Subcutaneous abdominal adipose tissue (tissue), 5 donors: Measurements from ENCODE around the gene TMED8.
A peak's percentile ranks its signal among the peaks of the same experiment; 100 is the strongest.

Experiments used
- H3K27ac ChIP-seq: one replicate; pipeline ENCODE4 v1.7.0; 2013; ENCODE audit warnings: low read depth, mild to moderate bottlenecking, inconsistent platforms, low read length, moderate library complexity
- H3K27me3 ChIP-seq, 5 donors: one replicate each; pipeline ENCODE4 v1.7.0; 2013; ENCODE audit warnings: low read length in 5 of 5, inconsistent platforms in 1 of 5; ENCODE audit not compliant: control insufficient read depth in 5 of 5, insufficient read depth in 4 of 5
- H3K36me3 ChIP-seq, 5 donors: one replicate each; pipeline ENCODE4 v1.7.0; 2013; ENCODE audit warnings: low read length in 5 of 5; ENCODE audit not compliant: control insufficient read depth in 5 of 5, insufficient read depth in 5 of 5
- H3K4me1 ChIP-seq, 5 donors: one replicate each; pipeline ENCODE4 v1.7.0; 2013; ENCODE audit warnings: low read length in 5 of 5, mild to moderate bottlenecking in 3 of 5, moderate library complexity in 1 of 5; ENCODE audit not compliant: control insufficient read depth in 5 of 5, insufficient read depth in 5 of 5
- H3K4me3 ChIP-seq, 5 donors: one replicate each; pipeline ENCODE4 v1.7.0; 2013; ENCODE audit warnings: low read length in 5 of 5, low read depth in 1 of 5
- H3K9ac ChIP-seq, 5 donors: one replicate each; pipeline ENCODE4 v1.7.0; 2013; ENCODE audit warnings: low read length in 5 of 5, mild to moderate bottlenecking in 4 of 5, moderate library complexity in 3 of 5
- H3K9me3 ChIP-seq, 5 donors: one replicate each; pipeline ENCODE4 v1.7.0; 2013; ENCODE audit warnings: low read length in 5 of 5; ENCODE audit not compliant: control insufficient read depth in 5 of 5
- donor health status: healthy.
- donor health status: healthy.
- donor health status: healthy.
- donor health status: healthy.
- donor health status: healthy.

TMED8 gene

GRCh38 chr14:77316872-77317301, 60.0 kb downstream of the TMED8 start:
- peaks cover 12 to 59% (median 33%) of the 10 kb centered on the region in 5 donors for H3K4me1 ChIP-seq
- H3K9ac ChIP-seq: peak overlapping the region in 2 of 5 donors; percentile 4 to 11
- H3K27ac ChIP-seq: no peak overlapping the region
- no peaks in the 10 kb centered on the region for H3K36me3 ChIP-seq
- H3K27me3 ChIP-seq: no peaks in the 10 kb centered on the region
- H3K4me3 ChIP-seq: no peak overlapping the region
- no peaks in the 10 kb centered on the region for H3K9me3 ChIP-seq

DNA sequence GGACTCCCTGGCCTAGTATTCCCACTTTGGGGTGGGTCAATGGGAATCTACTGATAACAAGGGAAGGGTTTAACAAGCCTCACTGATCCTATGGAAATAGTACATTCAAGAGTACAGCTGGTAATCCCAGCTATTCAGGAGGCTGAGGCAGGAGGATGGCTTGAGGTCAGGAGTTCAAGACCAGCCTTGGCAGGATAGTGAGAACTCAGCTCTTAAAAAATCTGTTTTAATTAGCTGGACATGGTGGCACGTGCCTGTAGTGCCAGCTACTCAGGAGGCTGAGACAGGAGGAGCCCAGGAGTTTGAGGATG, 60.7 kb downstream of the TMED8 start:
- Histone ChIP-seq H3K4me3 (no peak overlapping the region), H3K27me3 (no peaks in the 10 kb centered on the region), H3K9ac (no peak overlapping the region), H3K4me1 (peaks cover 12 to 57% (median 32%) of the 10 kb centered on the region in 5 donors), H3K9me3 (no peaks in the 10 kb centered on the region), H3K27ac (no peak overlapping the region), H3K36me3 (no peaks in the 10 kb centered on the region)

GRCh38 chr14:77314539-77315457, 62.1 kb downstream of the TMED8 start:
- H3K27me3 ChIP-seq: no peaks in the 10 kb centered on the region
- H3K4me3 ChIP-seq: no peak overlapping the region
- peak overlapping the region in 3 of 5 donors; percentile 22 to 34 (median 23) for H3K9ac ChIP-seq
- peak overlapping the region; percentile 78 for H3K27ac ChIP-seq
- no peaks in the 10 kb centered on the region for H3K36me3 ChIP-seq
- peaks cover 8 to 50% (median 28%) of the 10 kb centered on the region in 5 donors for H3K4me1 ChIP-seq
- H3K9me3 ChIP-seq: no peaks in the 10 kb centered on the region

DNA sequence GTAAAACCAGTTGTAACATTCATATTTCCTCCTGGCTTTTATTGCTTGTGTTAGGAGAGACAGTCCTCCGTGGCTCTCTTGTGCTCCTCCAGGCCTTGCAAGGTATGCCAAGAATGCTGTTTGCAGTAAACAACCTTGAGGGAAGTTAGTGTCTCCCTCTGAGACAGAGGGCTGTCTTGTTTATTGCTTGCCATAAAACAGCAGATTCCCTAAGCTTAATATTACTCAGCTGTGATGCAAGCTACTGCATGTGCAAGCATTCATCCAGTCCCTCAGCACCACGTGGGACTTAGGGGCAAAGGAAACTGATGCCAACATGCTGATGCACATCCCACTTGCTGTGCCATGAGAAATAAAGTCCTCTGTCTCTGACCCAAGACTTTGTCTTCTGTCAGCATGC, 62.9 kb downstream of the TMED8 start:
- H3K9me3 ChIP-seq: no peaks in the 10 kb centered on the region
- H3K36me3 ChIP-seq: no peaks in the 10 kb centered on the region
- peak overlapping the region; percentile 78 for H3K27ac ChIP-seq
- peaks cover 6 to 43% (median 22%) of the 10 kb centered on the region in 5 donors for H3K4me1 ChIP-seq
- H3K4me3 ChIP-seq: no peak overlapping the region
- H3K27me3 ChIP-seq: no peaks in the 10 kb centered on the region
- no peak overlapping the region for H3K9ac ChIP-seq

DNA sequence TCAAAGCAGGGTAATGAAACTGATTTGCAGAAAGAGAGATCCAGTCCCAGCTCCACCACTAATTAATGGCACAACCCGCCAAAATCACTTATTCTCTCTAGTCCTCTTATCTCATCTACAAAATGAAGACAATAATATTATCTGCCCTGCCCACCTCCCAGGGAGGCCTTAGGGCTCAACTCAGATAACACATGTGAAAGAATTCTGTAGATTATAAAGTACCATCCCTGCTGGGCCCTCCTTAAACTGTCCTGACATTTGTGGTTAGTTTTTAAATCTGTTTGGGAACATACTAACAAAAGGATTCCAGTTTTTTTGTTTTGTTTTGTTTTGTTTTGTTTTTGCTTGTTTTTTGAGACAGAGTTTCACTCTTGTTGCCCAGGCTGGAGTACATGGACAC, 63.5 kb downstream of the TMED8 start:
- Histone ChIP-seq H3K27me3 (no peaks in the 10 kb centered on the region), H3K4me1 (peaks cover 6 to 43% (median 22%) of the 10 kb centered on the region in 5 donors), H3K9me3 (no peaks in the 10 kb centered on the region), H3K36me3 (no peaks in the 10 kb centered on the region), H3K27ac (peak overlapping the region; percentile 57), H3K9ac (no peak overlapping the region), H3K4me3 (no peak overlapping the region)

DNA sequence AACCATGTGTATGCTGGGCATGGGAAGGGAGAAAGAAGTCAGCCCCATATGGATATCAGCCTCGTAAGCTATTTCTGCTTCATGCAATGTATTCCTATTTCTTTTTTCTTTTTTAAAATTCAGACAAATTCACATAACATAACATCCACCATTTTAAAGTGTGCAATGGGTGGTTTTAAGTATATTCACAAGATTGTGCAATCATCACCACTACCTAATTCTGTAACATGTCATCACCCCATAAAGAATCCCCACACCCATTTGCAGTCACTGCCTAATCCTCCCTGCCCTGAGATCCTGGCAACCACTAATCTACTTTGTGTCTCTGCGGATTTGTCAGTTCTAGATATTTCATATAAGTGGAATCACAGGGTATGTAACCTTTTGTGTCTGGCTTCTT, 65.7 kb downstream of the TMED8 start:
- Histone ChIP-seq H3K9ac (no peak overlapping the region), H3K4me3 (no peak overlapping the region), H3K27ac (no peak overlapping the region), H3K27me3 (no peaks in the 10 kb centered on the region), H3K4me1 (peaks cover 13 to 42% (median 35%) of the 10 kb centered on the region in 5 donors), H3K36me3 (peaks cover 0 to 1% (median 0%) of the 10 kb centered on the region in 5 donors), H3K9me3 (no peaks in the 10 kb centered on the region)

- H3K9ac ChIP-seq: no peak overlapping the region
- no peak overlapping the region for H3K27ac ChIP-seq
- peaks cover 13 to 34% (median 31%) of the 10 kb centered on the region in 5 donors for H3K4me1 ChIP-seq
- no peaks in the 10 kb centered on the region for H3K27me3 ChIP-seq
- H3K9me3 ChIP-seq: no peaks in the 10 kb centered on the region
- no peak overlapping the region for H3K4me3 ChIP-seq
- peaks cover 0 to 12% (median 5%) of the 10 kb centered on the region in 5 donors for H3K36me3 ChIP-seq
These were observed 66.9 kb downstream of the TMED8 start for GRCh38 chr14:77310026-77310425.

GRCh38 chr14:77309131-77309530, 67.8 kb downstream of the TMED8 start:
- Histone ChIP-seq H3K36me3 (peaks cover under 1 to 18% (median 9%) of the 10 kb centered on the region in 5 donors), H3K27me3 (no peaks in the 10 kb centered on the region), H3K4me1 (peaks cover 7 to 25% (median 22%) of the 10 kb centered on the region in 5 donors), H3K9ac (no peak overlapping the region), H3K4me3 (no peak overlapping the region), H3K27ac (no peak overlapping the region), H3K9me3 (no peaks in the 10 kb centered on the region)

- Histone ChIP-seq H3K36me3 (peaks cover 3 to 32% (median 24%) of the 10 kb centered on the region in 5 donors), H3K4me3 (no peak overlapping the region), H3K27ac (peak overlapping the region; percentile 74), H3K27me3 (no peaks in the 10 kb centered on the region), H3K4me1 (peaks cover 3 to 20% (median 14%) of the 10 kb centered on the region in 5 donors), H3K9ac (peak overlapping the region in 3 of 5 donors; percentile 6 to 77 (median 49)), H3K9me3 (no peaks in the 10 kb centered on the region)
These were observed 69.9 kb downstream of the TMED8 start for GRCh38 chr14:77306851-77307496.

DNA sequence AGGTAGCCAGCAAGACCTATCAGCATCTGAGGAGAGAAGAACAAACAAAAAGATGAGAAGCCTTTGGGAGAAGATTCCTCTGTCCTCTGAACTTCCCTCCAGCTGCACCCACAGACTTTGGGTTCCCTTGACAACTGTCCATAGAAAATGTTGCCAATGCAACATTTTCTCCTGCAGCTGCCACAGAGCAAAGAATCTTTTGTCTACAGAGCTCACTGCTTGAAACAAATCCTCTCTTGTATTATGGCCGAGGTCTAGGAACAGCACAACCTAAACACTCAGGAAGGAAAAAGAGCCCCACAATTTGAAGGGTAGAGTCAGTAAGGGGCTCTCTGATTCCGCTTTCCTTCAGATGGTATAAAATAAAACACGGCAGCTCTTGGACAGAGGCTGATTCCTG, 70.5 kb downstream of the TMED8 start:
- Histone ChIP-seq H3K9ac (peak overlapping the region in 1 of 5 donors; percentile 29), H3K9me3 (no peaks in the 10 kb centered on the region), H3K4me1 (peaks cover 3 to 20% (median 15%) of the 10 kb centered on the region in 5 donors), H3K36me3 (peaks cover 3 to 37% (median 24%) of the 10 kb centered on the region in 5 donors), H3K27me3 (no peaks in the 10 kb centered on the region), H3K27ac (peak overlapping the region; percentile 74), H3K4me3 (no peak overlapping the region)
